ENCODE data around the gene AQP1.

- no peak for TF ChIP-seq POLR2AphosphoS5 (IDR thresholded peaks at IDR 0.05)
- TF ChIP-seq CTCF (IDR thresholded peaks at IDR 0.05), result no peak
- TF ChIP-seq POLR2A (IDR thresholded peaks at IDR 0.05), result no peak
- no peak for TF ChIP-seq EP300 (IDR thresholded peaks at IDR 0.05; ENCODE audit: low read depth)
Measured at GRCh38 chr7:30871655-30872054, 40.0 kb upstream of the AQP1 start.
